Astrocyte (in vitro differentiated cells and primary cell): ENCODE results near the gene DDX46. TPM values are rescaled to one million over a fixed set of nuclear protein-coding genes. Genes with fewer than 3 reads are reported as not detected.
"Not testable (repeated sequence)": the region's sequence is repeated elsewhere in the genome, so short reads cannot be mapped to it uniquely, and the experiment has no call there.

Experiments used
- DNase-seq: peaks from one replicate; pipeline ENCODE4 v3.0.0-alpha.2; 2010; ENCODE audit warnings: low read depth
- FAIRE-seq: peaks from 2 replicates; lab custom pipeline; 2011; peaks lifted over from hg19 to GRCh38; lab: Jason Lieb, UNC
- H2AFZ ChIP-seq: 2 replicates; pipeline ENCODE4 v1.6.0; 2012; ENCODE audit warnings: low read depth, low read length, inconsistent platforms
- H3K27ac ChIP-seq: 2 replicates; pipeline ENCODE4 v1.5.1; 2011; ENCODE audit warnings: low read depth, low read length, inconsistent platforms
- H3K27me3 ChIP-seq: 2 replicates; pipeline ENCODE4 v1.6.0; 2011; ENCODE audit warnings: low read length, inconsistent platforms; ENCODE audit not compliant: insufficient read depth
- H3K36me3 ChIP-seq: 2 replicates; pipeline ENCODE4 v1.5.1; 2011; ENCODE audit warnings: low read length, inconsistent platforms; ENCODE audit not compliant: insufficient read depth
- H3K4me1 ChIP-seq: 2 replicates; pipeline ENCODE4 v1.5.1; 2011; ENCODE audit warnings: low read length, inconsistent platforms; ENCODE audit not compliant: insufficient read depth
- H3K4me2 ChIP-seq: 2 replicates; pipeline ENCODE4 v1.6.0; 2012; ENCODE audit warnings: low read length, inconsistent platforms
- H3K4me3 ChIP-seq: 2 replicates; pipeline ENCODE4 v1.5.1; 2011; ENCODE audit warnings: low read depth, mild to moderate bottlenecking, low read length, inconsistent platforms; ENCODE audit not compliant: insufficient read depth
- H3K79me2 ChIP-seq: 2 replicates; pipeline ENCODE4 v1.6.0; 2012; ENCODE audit warnings: mild to moderate bottlenecking, low read length, inconsistent platforms; ENCODE audit not compliant: insufficient read depth
- H3K9ac ChIP-seq: 2 replicates; pipeline ENCODE4 v1.6.0; 2012; ENCODE audit warnings: mild to moderate bottlenecking, low read length, inconsistent platforms
- H3K9me3 ChIP-seq: 2 replicates; pipeline ENCODE4 v1.5.1; 2012; ENCODE audit warnings: low read depth, mild to moderate bottlenecking, low read length, inconsistent platforms; ENCODE audit not compliant: insufficient read depth
- H4K20me1 ChIP-seq: 2 replicates; pipeline ENCODE4 v1.6.0; 2012; ENCODE audit warnings: low read length, inconsistent platforms; ENCODE audit not compliant: insufficient read depth
- H3K27ac Mint-ChIP-seq: one replicate; pipeline ENCODE4 v1.8.0; 2021; ENCODE audit warnings: mild to moderate bottlenecking, mixed read lengths; ENCODE audit not compliant: unreplicated experiment
- H3K27me3 Mint-ChIP-seq: one replicate; pipeline ENCODE4 v1.8.0; 2021; ENCODE audit warnings: low read depth, mixed read lengths; ENCODE audit not compliant: unreplicated experiment
- H3K36me3 Mint-ChIP-seq: one replicate; pipeline ENCODE4 v1.8.0; 2021; ENCODE audit warnings: low read depth, mixed read lengths; ENCODE audit not compliant: unreplicated experiment
- H3K4me1 Mint-ChIP-seq: one replicate; pipeline ENCODE4 v1.8.0; 2021; ENCODE audit warnings: low read depth, mixed read lengths; ENCODE audit not compliant: unreplicated experiment
- H3K4me3 Mint-ChIP-seq: one replicate; pipeline ENCODE4 v1.8.0; 2021; ENCODE audit warnings: mild to moderate bottlenecking, moderate library complexity, mixed read lengths; ENCODE audit not compliant: unreplicated experiment
- H3K9me3 Mint-ChIP-seq: one replicate; pipeline ENCODE4 v1.8.0; 2021; ENCODE audit warnings: mild to moderate bottlenecking, mixed read lengths; ENCODE audit not compliant: unreplicated experiment
- CTCF ChIP-seq: IDR thresholded peaks from 2 replicates; pipeline ENCODE4 v1.5.1; 2011; ENCODE audit warnings: low read depth, mild to moderate bottlenecking, inconsistent platforms, low read length, moderate library complexity; ENCODE audit not compliant: insufficient read depth
- EZH2 ChIP-seq: IDR thresholded peaks from 2 replicates; pipeline ENCODE4 v1.6.1; 2012; ENCODE audit warnings: mild to moderate bottlenecking, low read length, inconsistent platforms; ENCODE audit not compliant: insufficient read depth
- total RNA-seq: library from RNA; stranded (reverse); gene quantifications from 2 replicates; pipeline ENCODE4 v1.2.1, GENCODE V29; 2021

DDX46 gene
- total RNA-seq, 1 donor from 2014 or later = 43.6 TPM

DNA sequence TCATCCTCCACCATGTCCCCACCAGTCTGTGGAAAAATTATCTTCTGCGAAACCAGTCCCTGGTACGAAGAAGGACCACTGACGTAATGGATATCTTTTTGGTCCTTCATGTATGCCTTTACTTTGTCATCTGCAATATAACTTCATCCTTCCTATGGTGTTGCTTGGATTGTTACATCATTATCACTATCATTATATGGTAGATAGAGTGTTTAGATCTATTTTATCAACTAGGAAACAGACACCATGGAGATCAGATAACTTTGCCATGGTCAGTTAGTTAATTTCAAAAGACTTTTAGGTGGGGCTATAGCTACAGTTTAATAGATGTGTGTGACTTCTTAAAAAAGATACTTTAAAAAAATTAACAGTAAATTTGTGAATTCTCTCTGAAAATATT, 44.0 kb upstream of the DDX46 start:
- Histone ChIP-seq H3K4me2 (no peak overlapping the region), H2AFZ (no peak overlapping the region), H3K36me3 (peaks cover 36% of the 10 kb centered on the region), H3K4me1 (peaks cover 5% of the 10 kb centered on the region), H3K9ac (no peak overlapping the region), H4K20me1 (peaks cover 14% of the 10 kb centered on the region), H3K79me2 (no peaks in the 10 kb centered on the region), H3K9me3 (no peaks in the 10 kb centered on the region), H3K27me3 (no peaks in the 10 kb centered on the region), H3K4me3 (no peak overlapping the region), H3K27ac (no peak overlapping the region)
- Mint-ChIP-seq H3K9me3 (no peaks in the 10 kb centered on the region), H3K4me1 (peaks cover 3% of the 10 kb centered on the region), H3K4me3 (no peak overlapping the region), H3K27me3 (no peaks in the 10 kb centered on the region), H3K36me3 (peaks cover 9% of the 10 kb centered on the region), H3K27ac (no peak overlapping the region)
- no peak for DNase-seq
- TF ChIP-seq EZH2 (no peak), CTCF (no peak)
- no peak for FAIRE-seq

DNA sequence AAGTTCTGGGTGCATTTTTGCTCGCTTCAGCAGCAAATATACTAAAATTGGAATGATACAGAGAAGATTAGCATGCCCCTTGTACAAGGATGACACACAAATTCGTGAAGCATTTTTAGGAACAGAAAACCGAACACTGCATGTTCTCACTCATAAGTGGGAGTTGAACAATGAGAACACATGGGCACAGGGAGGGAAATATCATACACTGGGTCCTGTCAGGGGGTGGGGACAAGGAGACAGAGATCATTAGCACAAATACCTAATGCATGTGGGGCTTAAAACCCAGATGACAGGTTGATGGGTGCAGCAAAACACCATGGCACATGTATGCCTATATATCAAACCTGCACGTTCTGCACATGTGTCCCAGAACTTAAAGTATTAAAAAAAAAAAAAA, 43.1 kb upstream of the DDX46 start:
- not testable (repeated sequence) for H3K9me3 Mint-ChIP-seq, H3K4me1 ChIP-seq, H3K4me3 Mint-ChIP-seq, FAIRE-seq, H3K36me3 Mint-ChIP-seq, H3K4me3 ChIP-seq, H3K27me3 ChIP-seq, DNase-seq, H3K4me1 Mint-ChIP-seq, H3K4me2 ChIP-seq, H2AFZ ChIP-seq, H3K9ac ChIP-seq, H3K27me3 Mint-ChIP-seq, H3K79me2 ChIP-seq, H3K27ac ChIP-seq, H3K27ac Mint-ChIP-seq, H3K9me3 ChIP-seq
- peaks cover 35% of the 10 kb centered on the region for H3K36me3 ChIP-seq
- peaks cover 14% of the 10 kb centered on the region for H4K20me1 ChIP-seq

GRCh38 chr5:134724872-134725271, 33.7 kb upstream of the DDX46 start:
- Histone ChIP-seq H3K79me2 (no peaks in the 10 kb centered on the region), H3K4me3 (no peak overlapping the region), H3K36me3 (peaks cover 44% of the 10 kb centered on the region), H3K4me2 (no peak overlapping the region), H3K27me3 (no peaks in the 10 kb centered on the region), H3K9me3 (no peaks in the 10 kb centered on the region), H2AFZ (no peak overlapping the region), H3K9ac (no peak overlapping the region), H3K27ac (no peak overlapping the region), H3K4me1 (no peaks in the 10 kb centered on the region), H4K20me1 (no peaks in the 10 kb centered on the region)
- no peak overlapping the region for H3K27ac Mint-ChIP-seq
- H3K27me3 Mint-ChIP-seq = no peaks in the 10 kb centered on the region
- no peaks in the 10 kb centered on the region for H3K4me1 Mint-ChIP-seq
- peaks cover 3% of the 10 kb centered on the region for H3K36me3 Mint-ChIP-seq
- H3K4me3 Mint-ChIP-seq = no peak overlapping the region
- H3K9me3 Mint-ChIP-seq = no peaks in the 10 kb centered on the region
- TF ChIP-seq EZH2 (no peak), CTCF (no peak)
- FAIRE-seq (no peak), DNase-seq (no peak)
